HT-29 (cell line): ENCODE data around the gene SAPCD2. TPM values are rescaled to one million over a fixed set of nuclear protein-coding genes. Genes with fewer than 3 reads are reported as not detected.

Experiments
- DNase-seq: peaks from one replicate; pipeline ENCODE4 v3.0.0-alpha.2; 2015; ENCODE audit warnings: low spot score
- total RNA-seq: library from RNA; depleted of rRNA; stranded (reverse); fragments of >200 nt; shearing (Covaris generic); gene quantifications from 2 replicates; pipeline ENCODE4 v1.2.3, GENCODE V29; 2014

The SAPCD2 gene
- total RNA-seq, 1 experiment from 2014 or later: 217 TPM

DNA sequence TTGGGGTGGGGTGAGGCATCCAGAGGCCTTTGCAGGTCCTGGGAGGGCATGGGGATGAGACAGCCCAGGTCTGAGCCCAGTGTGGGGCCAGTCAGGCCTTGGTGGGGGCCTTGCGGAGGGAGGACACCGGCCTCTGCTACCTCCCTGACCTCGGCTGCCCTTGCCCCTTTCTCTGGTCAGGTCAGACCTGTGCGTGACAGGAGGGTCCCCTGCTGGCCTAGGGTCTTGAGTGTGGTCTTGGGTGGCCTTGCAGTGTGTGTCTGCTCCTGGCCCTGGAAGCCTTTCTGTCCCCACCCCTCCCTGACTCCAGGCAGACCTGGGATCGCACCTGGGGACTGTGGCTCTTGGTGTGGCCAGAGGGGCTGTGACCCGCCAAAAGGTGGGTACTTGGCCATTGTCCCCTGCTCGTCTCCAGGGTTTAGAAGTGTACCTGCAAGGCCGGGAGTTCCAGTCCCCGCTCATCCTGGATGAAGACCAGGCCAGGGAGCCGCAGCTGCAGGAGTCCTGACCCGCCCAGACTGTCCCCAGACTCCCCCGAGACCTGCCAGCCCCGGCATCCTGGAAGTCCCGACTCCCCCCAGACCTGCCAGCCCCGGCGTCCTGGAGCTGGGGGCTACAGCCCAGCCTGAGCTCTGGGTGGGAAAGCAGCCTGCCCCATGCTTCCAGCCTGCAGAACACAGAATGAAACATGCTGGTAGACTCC is 12.0 kb upstream of the SAPCD2 start:
- no peak for DNase-seq

DNA sequence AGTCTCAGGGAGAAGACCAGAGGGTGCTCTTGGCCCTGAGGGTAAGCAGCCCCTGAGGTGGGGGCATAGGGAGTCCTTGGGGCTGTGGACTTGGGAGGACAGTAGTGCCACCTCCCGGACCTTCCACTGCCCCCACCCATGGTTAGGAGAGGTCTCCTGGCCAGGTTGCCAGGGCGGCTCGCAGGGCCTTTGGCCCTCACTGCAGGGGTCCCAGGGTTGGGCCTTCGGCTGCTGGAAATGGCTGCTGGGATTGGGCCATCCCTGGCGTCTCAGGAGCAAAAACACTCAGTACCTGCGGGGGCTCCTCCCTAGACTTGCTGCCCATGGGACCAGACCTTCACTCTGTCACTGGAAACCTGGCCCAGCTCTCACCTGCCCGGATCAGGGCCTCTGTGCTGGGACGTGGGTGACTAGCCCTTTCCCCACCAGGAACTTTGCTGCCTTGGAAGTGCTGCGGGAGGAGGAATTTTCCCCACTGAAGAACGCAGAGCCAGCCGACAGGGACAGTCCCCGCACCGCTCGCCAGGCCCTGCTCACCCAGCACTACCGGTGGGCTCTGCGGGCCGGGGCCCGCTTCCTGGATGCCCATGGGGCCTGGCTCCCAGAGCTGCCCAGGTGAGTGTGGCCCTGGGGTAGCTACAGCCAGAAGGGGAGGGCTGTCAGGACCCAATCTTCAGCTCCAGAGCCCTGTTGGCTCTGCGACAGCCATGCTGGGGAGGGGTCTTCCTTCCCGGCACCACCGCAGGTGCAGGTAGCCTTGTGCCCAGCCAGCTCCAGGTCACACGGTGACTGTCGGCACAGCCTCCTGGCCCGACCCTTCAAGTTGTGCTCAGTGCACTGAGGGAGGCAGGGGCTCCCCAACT is 10.1 kb upstream of the SAPCD2 start:
- DNase-seq: no peak

DNA sequence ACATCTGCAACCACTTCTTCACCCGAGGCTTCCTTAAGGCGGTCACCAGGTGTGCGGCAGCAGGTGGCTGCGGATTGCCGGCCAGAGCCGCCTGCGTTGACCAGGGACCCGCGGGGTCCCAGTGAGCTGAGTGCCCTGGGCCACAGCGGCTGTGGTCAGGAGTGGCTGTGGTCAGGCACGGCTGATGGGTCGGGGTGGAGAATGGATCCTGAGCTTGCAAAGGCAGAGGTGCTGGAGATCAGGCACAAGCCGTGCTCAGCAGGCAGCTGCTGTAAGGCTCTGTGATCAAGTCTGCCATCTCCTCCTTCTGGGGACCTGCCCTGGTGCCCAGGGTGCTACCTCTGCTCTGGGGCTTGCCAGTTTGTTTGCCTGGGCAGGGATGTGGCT is 9.0 kb upstream of the SAPCD2 start:
- no peak for DNase-seq

DNA sequence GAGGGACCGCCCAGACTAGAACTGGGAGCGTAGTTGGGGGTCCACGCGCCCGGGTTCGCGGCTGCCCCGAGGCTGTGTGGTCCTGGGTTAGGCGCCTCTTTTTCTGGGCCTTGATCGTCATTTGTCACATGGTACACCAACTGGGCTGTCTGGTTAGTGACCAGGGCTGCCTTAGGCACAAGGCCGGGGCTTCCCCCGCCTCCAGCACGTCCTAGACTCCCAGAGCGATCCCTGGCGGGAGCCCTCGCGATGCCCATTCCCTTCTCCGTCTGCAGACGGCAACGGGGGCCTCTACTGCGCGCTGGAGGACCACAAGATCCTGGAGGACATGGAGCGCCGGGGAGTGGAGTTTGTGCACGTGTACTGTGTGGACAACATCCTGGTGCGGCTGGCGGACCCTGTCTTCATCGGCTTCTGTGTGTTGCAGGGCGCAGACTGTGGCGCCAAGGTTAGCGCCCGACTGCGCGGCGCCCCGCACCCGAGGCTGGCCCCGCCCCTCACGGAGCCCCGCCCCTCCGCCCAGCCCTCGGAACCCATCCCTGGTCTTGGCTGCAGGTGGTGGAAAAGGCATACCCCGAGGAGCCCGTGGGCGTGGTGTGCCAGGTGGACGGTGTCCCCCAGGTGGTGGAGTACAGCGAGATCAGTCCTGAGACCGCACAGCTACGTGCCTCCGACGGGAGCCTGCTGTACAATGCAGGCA is 8.5 kb upstream of the SAPCD2 start:
- DNase-seq: no peak

DNA sequence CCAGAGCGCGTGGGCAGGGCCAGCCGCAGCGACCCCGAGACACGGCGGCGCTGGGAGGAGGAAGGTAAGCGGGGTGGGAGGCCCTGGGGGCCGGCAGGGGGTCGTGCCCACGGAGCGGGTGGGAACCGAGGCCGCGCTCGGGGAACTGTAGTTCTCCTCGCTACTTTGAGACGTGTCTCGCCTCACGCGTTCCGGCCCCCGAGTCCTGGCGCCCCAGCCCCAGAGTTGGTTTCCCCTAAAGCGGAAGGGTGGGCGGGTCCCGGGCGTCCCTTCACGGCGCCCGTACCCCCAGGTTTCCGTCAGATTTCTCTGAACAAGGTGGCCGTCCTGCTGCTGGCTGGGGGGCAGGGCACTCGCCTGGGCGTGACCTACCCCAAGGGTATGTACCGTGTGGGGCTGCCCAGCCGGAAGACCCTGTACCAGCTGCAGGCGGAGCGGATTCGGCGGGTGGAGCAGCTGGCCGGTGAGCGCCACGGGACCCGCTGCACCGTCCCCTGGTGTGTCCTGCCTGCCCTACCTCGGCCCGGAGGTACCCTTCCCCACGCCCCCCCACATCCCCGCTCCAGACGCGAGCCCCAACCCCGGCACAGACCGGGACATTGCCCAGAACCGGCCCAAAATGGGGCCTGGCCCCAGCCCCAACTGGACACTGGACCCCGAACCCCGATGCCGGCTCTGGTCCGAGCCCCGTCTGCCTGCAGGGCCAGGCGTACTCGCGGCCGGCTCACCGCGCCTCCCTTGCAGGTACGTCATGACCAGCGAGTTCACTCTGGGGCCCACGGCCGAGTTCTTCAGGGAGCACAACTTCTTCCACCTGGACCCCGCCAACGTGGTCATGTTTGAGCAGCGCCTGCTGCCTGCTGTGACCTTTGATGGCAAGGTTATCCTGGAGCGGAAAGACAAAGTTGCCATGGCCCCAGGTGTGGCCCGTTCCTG is 7.7 kb upstream of the SAPCD2 start:
- no peak for DNase-seq

DNA sequence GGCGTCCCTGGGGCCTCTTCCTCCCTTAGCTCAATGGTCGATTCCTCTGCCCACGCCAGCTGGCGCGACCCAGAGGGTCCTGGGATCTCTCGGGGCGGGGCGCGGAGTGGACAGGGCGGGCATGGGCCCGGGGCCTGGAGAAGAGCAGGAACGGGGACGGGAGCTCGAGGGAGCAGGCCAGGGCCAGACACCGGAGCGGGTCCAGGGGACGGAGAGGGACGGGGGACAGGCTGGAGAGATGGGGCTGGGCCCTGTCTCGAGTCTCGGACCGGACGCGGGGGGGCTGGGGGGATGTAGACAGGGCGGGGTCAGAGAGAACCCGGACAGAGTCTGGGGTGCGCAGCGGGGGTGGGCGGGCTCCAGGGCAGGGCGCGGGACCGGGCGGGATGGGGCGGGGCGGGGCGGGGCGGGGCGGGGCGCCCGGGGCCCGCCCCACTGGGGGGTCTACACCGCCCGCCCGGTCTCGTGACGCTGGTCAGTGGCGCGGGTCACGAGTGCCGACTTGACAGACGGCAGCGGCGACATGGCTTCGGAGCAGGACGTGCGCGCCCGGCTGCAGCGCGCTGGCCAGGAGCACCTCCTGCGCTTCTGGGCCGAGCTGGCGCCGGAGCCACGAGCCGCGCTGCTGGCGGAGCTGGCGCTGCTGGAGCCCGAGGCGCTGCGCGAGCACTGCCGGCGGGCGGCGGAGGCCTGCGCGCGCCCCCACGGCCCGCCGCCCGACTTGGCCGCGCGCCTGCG is 6.8 kb upstream of the SAPCD2 start, which contains the start of gene UAP1L1:
Gene UAP1L1, plus strand, starts transcription at position 508 of the 738 bp plus-strand sequence. Its CDS starts 16 bp downstream, at position 524.
- DNase-seq: no peak

DNA sequence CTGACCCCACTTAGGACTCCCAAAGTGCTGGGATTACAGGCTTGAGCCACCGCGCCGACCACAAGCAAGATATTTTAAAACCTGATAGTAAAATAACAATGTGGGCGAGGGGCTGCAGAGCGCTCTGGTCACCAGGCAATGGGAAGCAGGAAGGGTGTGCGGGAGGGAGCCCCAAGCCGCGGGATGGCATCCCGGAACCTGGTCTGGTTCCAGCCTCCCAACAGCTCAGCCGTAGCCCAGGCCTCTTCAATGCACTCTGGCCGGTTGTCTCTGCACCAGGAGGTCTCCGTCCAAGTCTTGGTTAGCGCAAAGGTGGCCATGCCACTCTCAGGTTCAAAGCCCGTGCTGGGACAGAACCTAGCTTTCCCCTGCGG is 6.3 kb upstream of the SAPCD2 start:
- no peak for DNase-seq

DNA sequence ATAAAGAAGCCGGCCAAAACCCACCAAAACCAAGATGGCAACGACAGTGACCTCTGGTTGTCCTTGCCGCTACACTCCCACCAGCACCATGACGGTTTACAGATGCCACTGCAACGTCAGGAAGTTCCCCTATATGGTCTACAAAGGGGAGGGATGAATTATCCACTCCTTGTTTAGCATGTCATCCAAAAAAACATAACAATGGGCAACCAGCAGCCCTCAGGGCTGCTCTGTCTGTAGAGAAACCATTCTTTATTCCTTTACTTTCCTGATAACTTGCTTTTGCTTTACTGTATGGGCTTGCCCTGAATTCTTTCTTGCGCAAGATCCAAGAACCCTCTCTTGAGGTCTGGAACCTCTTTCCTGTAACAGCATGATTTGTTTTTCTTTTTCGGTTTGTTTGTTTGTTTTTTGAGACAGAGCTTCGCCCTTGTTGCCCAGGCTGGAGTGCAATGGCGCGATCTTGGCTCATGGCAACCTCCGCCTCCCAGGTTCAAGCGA is 5.0 kb upstream of the SAPCD2 start:
- DNase-seq: no peak

DNA sequence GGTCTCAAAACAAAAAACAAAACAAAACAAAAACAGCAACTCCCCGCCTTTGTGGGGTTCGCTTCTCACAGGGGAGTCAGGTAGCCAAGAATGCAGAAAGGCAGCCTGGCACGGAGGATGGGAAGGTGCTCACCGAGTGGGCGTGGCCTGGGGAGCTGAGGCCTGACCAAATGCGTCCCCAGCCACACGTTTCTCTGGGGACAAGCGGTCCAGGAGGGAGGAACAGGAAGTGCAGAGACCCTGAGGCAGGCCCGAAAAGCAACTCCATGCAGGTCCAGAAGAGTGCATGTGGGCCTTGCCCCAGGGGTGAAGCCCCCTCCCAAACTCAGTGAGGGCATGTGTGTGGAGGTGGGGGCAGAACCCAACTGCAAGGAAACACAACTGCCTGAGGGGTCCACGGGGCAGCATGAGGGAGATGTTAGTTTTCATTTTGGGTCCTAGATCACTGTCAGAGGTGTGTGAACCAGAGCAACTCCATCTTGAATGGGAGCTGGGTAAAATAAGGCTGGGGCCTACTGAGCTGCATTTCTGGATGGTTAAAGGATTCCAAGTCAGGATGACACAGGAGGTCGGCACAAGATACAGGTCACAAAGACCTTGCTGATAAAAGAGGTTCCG is 4.4 kb upstream of the SAPCD2 start:
- no peak for DNase-seq

DNA sequence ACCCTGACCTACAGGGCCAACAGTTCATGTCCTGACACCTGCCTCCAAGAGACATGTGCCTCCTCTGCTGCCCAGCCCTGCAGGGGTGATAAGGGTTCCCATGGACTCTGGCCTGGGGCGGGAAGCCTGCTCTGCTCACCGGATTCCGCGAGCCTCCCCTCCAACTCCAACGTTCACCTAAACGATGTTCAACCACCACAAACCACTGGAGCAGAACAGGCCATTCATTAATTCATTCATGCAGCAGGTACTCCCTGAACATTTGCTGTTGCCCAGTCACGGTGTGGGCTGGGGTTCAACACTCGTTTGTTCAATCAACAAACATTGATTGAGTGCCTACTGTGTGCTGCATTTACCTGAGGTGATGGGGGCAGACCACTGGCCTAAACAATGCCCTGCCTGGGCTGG is 3.6 kb upstream of the SAPCD2 start:
- DNase-seq: no peak

DNA sequence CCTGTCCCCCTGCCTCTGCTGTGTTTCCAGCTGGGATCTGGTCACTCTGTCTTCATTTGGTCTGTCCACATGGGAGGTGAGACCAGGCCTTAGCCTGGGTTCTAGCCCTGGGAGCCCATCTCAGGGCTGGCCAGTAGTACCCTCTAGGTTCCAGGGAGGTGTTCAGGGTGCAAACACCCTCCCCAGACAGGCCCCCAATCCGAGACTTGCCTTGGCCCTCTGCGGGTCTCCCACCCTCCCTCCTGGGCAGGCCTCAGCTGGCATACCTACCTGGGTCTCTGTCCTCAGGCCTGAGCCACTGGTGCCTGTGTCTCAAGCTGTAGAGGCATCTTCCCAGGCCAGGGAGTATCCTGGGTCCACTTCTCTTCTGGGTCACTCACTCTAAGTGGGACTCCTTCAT is 925 bp upstream of the SAPCD2 start:
- no peak for DNase-seq

DNA sequence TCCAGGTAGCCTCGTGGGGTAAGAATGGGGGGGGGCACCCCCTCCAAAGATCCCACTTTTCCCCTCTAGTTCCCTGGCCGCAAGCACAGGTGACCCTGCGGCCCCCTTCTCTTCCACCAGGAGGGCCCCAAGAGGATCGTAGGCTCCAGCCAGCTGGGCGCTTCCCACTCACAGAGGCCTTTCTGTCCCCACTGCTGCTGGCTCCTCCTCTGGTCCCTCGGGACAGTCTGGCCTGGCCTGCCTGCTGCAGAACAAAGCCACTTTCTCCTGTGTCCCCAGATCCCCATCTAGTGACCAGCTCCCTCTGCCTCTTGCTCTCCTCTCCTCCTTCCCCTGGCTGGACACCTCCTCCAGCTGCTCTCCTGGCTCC is 534 bp upstream of the SAPCD2 start:
- peak; percentile 65 for DNase-seq

DNA sequence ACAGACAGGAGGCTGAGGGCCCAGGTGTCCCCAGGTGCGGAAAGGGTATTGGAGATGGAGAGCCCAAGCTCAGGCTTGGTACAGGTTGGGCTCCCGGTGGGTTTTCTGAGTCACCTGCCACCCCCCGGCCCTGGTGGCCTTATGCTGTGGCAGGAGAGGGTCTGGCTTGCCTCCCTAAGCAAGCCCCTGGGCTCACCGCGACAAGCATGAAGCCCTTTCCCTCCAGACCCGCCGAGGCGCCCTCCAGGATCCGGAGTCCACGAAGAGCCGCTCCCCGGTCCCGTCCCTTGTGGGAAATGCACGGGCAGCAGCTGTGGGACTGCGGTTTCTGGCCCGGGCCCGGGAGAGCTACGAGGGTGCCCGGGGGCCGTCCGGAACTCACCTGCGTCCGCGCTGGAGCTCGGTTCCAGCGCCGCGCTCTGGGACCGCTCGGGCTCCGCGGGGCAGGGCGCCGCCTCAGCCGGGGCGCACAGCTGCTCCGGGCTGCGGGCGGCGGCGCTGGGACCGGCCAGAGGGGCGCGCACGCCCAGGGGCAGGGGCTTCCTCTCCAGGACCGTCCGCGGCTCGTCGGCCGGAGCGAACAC is 757 bp downstream of the SAPCD2 start:
- no peak for DNase-seq

DNA sequence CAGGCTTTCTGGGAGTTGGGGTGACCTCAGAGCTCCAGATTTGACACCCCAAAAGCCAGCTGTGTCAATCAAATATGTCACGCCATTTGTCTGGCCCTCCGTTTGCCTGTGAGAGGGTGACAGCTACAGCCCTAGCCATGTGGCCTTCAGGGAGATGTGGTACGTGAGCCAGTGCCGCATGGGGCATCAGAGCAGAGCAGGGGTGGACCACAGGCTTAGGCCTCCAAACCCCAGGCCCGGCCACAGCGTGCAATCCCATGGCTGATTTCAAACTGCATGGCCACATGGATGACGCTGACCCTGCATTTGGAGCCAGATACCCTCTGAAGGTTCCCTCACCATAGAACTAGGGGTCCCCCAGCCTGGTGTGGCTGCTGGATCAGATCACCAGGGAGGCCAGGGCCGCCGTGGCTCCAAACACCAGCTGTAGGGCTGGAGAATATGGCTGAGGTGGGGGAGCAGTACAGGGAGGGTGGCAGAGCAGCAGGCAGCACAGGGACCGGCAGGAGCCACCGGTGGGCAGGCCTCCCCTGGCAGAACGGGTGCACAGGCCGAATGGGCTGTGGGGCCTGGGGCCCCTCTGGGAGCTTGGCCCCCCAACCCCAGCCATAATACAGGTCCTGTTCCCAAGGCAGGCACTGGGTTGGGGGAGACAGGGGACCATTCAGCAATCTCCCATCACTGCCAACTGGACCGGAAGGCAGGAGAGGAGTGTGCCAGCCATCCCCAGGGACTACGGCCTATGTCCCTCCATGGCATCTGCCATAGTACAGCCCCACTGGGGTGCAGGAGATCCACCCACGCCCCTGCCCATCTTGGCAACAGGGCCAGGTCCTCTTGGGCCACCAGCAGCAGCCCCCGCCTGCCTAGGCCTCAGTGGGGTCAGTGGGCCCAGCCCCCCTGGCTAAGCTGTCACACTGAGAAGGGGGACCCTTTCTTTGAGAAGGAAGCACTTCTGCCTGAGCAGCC is 1.5 kb downstream of the SAPCD2 start:
- DNase-seq: no peak

DNA sequence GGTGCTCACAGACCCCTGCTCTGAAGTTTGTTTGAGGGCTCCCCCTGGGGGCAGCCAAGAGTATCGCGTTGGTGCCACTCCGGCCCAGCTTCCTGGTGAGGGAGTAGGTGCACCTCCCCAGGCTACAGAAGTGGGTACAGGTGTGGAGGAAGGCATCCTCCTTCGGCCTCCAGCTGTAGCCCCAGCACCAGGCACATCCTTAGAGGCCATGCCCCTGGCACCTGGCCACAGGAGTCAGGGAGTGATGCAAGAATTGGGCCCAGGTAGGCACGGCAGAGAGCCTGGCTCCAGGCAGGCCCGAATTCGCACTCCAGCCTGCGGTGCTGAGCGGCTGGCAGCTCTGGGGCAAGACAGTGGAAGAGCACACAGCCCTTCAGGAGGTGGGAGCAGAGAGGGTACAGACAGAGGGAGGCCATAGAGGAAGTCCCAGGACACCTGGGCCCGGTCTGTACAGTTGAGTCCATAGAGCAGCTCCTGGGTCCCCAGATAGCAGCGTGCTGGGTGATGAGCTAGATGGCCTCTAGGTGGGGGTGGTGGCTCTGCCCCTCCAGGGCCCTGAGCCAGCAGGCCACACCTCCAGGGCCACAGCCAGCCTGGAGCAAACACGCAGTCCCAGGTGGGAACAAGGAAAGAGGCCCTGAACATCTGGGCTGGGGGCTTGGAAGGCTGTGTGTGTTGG is 2.4 kb downstream of the SAPCD2 start:
- peak; percentile 90 for DNase-seq

DNA sequence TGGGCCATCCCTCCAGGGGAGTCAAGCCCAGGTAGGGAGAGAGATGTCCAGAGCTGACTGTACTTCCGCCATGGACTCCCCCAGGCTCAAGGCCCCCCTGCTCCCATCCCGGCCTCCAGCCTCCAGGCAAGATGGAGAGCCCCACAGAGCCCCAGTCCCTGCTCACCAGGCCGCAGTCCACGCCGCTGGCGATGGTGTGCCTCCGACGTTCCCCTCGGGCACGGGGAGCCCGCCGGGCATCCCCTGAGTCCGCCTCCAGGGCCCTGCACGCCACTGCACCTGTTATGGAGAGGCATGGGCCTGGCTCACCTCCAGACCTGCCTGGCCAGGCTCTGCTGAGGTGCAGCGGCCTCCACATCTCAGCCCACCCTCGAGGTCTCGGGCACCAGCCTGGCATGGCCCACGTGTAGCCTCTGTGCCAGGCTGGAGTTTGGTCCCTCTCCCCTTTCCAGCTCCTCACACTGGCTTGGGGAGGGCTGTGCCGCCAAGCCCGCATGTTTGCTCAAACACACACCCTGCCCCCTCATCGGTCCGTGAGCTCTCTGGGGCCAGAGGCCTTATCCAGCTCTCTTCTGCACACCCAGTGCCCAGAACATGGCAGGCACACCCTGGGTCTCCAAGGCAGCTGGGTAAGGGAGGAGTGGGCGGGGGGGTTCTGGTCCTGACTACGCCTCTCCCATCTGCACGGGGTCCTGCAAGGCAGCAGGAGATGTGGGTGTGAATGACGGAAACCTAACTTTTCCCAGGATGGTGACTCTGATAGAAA is 4.1 kb downstream of the SAPCD2 start:
- no peak for DNase-seq
